Stimulated activated CD4-positive, alpha-beta T cell treated with anti-CD3 and anti-CD28 coated beads, Interleukin-2, amount 100 ng/mL, for 48 hours (primary cell): ENCODE data around the gene NLGN4X.
A peak's percentile ranks its signal among the peaks of the same experiment; 100 is the strongest.

ENCODE experiments used
- DNase-seq, 2 donors: peaks; one replicate each; pipeline ENCODE4 v3.0.0-alpha.2; 2020

The NLGN4X gene

DNA sequence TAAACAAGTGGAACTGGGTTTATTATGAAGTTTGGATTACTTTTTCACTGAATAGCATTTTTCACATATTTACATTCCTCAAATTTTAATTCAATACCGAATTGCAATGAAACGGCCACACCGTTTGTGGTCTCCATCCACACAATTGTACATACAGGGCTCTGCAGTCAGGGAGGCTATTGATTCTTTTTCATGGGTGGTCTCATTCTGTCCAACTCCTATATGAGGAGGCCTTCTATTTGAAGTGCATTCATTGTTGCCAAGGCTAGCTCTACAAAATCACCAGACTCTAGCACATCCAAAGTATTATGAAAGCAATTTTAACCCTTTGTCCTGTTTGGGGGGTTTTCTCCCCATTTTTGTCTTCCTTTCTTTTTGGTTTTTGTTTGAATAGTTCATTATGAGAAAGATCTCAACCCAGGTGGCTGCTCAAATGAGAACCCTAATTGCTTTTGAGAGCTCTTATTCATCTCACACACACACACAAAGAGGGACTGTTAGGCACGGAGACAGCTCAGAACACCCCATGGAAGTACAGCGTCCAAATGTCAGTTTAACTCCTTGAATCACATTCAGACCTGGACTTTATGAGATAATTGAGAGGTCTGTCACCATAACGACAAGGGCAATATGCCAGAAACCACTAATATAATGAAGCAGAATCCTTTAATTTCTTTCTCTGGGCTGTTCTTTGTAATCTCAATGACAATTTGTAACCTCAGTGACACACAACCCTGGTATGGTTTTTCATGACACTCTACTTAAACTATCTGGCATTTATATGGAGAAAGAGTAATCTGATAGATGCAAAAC is 79.4 kb downstream of the NLGN4X start:
- DNase-seq, result no peak

GRCh38 chrX:6134255-6134654 is 94.4 kb downstream of the NLGN4X start:
- no peak for DNase-seq

GRCh38 chrX:6132970-6133369 is 95.7 kb downstream of the NLGN4X start:
- DNase-seq, result no peak

- no peak for DNase-seq
These were observed 97.4 kb downstream of the NLGN4X start for GRCh38 chrX:6131287-6131686.

- no peak for DNase-seq
These were observed 99.5 kb downstream of the NLGN4X start for GRCh38 chrX:6129195-6129594.

DNA sequence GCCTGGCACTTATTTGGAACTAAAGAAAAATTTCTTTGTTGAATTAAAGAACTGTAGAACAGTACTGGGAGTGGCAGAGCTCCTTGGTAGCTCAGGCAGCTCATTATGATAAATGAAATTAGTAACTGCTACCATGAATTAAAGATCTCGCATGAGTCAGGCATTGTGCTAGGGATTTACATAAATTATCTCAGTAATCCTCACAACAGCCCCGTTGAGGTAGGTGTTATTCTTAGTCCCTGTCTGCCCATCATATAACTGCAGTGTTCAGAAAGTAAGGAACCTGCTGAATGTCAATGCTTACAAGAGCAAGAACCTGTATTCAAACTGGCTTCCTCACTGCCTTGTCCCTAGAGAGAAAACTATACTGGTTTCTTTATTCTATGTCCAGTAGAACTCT is 108.3 kb downstream of the NLGN4X start:
- no peak for DNase-seq

DNA sequence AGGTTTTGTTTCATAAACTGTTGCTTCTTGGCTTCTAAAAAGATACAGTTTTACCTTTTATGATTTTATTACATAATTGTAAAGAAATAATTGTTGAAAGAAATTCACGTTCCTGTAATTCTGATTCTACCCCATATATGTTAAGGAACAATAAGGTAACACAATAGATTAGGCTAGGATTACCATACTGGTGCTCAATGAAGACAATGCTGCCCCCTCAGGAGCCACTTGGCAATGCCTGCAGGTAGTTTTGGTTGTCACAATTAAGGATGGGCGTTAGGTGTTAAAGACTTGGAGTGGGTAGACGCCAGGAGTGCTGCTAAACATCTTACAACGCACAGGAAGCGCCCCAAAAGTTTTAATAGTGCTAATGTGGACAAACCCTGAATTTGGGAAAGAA is 133.2 kb downstream of the NLGN4X start:
- no peak for DNase-seq

GRCh38 chrX:6074532-6074931 is 154.1 kb downstream of the NLGN4X start:
- no peak for DNase-seq

GRCh38 chrX:6071731-6072130 is 156.9 kb downstream of the NLGN4X start:
- no peak for DNase-seq

- DNase-seq, result no peak
These were observed 161.1 kb downstream of the NLGN4X start for GRCh38 chrX:6067600-6067999.

DNA sequence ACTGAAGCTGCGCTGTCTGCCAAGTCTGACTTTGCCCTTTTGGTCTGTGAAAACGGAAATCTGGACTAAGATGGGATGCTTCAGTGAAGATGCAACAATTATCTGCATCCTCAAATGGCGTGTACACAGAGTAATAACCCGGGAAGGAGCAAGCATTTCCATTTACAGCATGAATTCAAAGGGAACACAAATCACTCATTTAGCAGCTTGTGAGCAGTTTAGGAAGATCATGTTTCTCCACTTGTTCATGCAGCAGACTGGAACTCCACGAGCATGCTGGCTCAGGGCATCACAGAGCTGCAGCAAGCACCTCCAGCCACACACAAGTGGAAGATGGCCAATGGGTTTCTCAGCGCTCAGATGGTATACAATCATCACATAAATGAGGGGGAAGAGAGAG is 175.5 kb downstream of the NLGN4X start:
- no peak for DNase-seq

DNA sequence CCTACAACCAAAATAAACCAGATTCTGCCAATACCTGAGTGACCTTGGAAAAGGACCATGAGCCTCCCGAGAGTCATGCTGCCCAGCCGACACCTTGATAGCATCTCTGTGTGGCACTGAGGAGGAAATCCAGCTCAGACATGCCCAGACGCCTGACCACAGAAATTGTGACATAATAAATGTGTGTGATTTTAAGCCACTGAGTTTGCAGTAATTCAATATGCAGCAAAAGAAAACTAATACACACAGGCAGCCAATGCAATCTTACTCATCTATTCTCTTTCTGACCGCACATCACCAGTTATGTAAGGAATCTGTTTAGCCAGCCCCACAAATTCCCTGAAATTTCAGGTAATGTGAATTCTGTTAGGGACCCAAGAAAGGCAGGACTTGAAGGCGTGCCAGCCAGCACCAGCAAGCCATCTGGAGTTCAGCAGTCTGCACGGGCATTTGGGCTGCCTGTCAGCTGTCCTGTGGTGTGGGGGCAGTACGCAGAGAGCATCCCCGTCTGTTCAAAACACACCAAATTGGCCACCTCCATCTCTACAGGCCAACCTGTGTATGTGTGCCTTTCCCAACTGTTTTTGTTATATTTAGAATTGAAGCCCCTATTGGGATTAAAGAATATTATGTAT is 176.4 kb downstream of the NLGN4X start:
- no peak for DNase-seq

GRCh38 chrX:6049132-6049531 is 179.5 kb downstream of the NLGN4X start:
- no peak for DNase-seq

DNA sequence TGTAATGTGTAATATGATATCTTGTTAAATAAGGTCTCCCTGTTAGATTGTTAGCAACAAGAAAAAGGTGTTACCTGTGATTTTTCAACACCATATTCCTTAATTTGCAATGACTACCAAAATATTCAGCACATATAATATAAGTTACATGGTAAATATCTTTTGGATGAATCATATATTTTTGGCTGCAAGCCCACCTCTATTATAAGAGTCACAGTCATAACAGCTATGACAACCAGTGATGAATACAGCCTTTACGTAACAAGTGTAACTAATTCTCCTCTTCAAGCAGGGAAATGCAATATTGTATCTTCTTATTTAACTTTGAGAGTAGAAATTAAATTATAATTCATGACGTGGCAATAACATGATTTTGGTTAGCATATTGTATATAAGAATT is 187.0 kb downstream of the NLGN4X start:
- no peak for DNase-seq

DNA sequence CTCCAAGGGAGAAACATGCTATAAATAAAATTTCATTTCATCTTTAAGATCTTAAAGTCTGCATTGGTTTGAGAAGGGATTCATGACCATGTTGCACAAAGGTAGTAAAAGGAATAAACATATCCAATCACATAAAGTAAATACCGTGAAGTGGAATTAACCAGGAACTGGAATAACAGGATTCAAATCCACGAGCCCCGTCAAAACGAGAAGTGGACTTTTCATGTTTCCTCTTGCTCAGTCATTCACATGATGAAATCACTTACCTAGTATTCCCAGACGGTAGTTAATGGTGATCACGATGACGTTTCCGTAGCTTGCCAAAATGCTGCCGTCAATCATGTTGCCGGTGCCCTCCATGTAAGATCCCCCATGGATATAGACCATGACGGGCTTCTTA is 199.7 kb downstream of the NLGN4X start:
- no peak for DNase-seq

DNA sequence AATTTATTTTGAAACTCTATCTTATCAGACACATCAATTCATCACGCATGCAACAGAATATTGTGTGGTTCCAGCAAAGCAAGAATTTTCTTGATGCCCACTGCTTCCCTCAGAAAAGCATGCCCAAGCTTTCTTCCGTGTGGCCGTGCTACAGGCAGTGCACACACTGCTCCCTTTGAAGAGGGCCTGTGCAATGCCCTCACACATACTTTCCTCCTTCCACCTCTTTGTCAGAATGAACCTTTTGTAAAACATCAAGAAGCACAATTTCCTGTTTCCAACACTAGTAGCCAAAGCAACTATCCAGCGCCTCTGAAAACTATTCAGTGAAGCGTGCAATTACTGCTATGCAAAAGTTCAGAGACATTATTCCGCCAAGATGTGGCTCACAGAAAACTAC is 201.7 kb downstream of the NLGN4X start:
- DNase-seq, result no peak

DNA sequence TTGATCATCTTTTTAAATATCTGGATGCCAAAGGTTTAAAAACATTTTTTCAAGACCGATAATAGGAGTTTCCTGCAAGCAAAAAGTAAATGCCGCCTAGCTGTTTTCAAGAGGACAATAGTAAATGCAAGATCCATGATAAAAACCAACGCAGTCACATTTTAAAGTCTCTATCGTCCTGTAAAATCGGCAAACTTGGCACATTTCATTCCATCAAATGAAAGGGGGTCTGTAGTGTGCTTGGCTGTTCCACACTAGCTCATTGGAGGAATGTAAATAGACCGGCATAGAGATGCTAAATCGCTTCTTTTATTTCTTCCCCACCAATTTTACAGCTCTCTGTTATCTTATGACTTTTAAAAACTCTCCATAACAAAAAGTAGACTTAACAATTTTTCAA is 202.2 kb downstream of the NLGN4X start:
- no peak for DNase-seq

DNA sequence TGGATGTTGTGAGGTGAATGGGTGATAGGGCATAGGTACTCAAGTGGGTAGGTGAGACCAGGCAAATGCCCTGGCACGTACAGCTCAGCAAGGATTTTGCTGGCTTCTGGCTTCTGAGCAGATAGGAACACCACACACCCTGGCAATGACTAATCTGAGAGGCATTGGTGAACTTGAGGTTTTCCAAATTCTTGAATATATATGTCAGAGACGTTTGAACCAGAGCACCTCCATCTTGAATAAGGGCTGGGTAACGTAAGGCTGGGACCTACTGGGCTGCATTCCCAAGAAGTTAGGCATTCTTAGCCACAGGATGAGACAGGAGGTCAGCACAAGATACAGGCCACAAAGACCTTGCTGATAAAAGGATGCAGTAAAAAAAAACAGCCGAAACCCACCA is 204.5 kb downstream of the NLGN4X start:
- no peak for DNase-seq

DNA sequence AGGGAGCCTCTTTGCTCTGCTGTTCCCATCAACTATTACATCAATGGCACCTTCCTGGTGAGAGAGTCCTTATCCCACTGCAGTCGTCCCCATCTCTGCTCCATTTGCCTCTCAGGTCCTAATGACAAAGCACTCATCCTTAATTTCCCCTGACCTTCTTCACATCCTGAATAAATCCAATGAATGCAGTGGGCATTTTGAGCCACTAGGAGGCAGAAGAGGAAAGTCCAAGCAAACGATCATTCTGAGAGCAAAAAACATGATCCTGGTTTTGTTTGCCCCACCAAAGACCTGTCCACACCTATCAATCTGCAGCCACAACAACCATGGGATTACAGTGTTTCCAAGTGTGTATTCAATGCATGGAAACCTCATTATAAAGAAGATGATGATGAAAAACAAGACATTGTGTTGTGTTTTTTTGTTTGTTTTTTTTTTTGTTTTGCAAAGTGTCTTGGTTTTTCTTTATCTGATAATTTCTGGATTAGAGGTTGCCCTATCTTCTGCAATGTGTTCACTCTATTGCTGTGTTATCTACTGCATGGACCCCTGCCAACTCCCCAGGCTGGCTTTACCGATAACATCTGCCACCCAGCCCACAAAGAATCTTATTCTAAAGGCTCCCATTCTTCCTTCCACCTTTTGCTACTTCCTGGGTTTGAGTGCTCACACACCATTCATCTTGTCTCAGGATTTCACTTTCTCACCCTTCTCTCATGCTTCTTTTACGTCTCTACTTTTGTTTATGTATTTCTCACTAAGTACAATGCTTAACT is 207.2 kb downstream of the NLGN4X start:
- DNase-seq, result peak; percentile 13 to 21

DNA sequence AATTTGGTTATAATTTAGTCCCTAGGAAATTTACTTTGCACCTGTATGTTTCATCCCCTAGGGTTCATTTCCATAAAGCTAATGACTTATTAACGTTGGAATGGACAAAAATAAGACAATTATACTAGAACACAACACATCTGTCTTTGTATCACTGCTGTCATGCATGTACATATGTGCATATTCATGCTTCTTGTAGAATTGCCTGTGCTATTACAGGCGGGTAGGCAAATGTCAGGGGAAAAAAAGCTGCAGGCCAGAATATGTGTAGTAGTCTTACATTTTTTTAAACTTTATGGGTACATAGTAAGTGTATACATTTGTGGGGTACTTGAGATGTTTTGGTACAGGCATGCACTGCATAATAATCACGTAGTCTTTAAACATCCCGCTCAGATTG is 209.6 kb downstream of the NLGN4X start:
- no peak for DNase-seq

GRCh38 chrX:6015423-6015822 is 213.2 kb downstream of the NLGN4X start:
- DNase-seq, result no peak

- DNase-seq, result no peak
These were observed 216.3 kb downstream of the NLGN4X start for GRCh38 chrX:6012357-6012756.

- DNase-seq, result no peak
These were observed 222.8 kb downstream of the NLGN4X start for GRCh38 chrX:6005856-6006255.

- no peak for DNase-seq
These were observed 224.1 kb downstream of the NLGN4X start for GRCh38 chrX:6004529-6004928.
